GM20000 (cell line): Measurements from ENCODE around the gene SNX13.
"Not testable (repeated sequence)": the region's sequence is repeated elsewhere in the genome, so short reads cannot be mapped to it uniquely, and the experiment has no call there.

Experiments
- DNase-seq: peaks from one replicate; pipeline ENCODE4 v3.0.0; 2012; ENCODE audit warnings: low spot score
- TF ChIP-seq, protein P1 (sequence below): IDR thresholded peaks from 2 replicates; pipeline ENCODE4 v1.5.1; 2012; ENCODE audit warnings: mild to moderate bottlenecking, control low read depth; ENCODE audit errors: extremely low read depth, missing control alignments

The SNX13 gene

DNA sequence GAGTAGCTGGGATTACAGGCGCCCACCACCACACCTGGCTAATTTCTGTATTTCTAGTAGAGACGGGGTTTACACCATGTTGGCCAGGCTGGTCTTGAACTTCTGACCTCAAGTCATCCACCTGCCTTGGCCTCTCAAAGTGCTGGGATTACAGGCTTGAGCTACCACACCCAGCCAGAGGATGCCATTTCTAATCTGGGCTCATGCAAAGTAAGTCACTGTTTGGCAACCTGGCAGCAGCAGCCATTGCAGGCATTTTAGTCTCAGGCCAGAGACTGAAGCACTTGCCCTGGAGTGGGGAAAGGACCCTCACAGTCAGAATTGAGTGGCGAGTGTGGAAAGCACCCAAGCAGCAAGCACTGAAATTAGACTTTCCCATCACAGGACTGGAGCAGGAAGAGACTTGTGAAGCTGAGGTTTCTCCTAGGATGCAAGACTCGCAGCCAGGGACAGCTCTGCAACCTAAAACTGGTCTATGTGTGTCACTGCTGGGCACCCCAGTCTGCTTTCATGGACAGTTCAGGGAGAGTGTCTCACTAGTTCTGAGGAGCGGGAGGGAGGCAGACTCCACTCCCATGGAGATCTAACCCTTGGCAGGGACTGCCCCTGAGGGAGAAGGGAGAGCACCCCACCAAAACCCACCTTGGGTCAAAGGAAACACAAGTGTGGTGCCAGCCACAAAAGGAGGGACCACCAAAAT is 27.6 kb downstream of the SNX13 start:
- no peak for DNase-seq
- TF ChIP-seq, protein P1, sequence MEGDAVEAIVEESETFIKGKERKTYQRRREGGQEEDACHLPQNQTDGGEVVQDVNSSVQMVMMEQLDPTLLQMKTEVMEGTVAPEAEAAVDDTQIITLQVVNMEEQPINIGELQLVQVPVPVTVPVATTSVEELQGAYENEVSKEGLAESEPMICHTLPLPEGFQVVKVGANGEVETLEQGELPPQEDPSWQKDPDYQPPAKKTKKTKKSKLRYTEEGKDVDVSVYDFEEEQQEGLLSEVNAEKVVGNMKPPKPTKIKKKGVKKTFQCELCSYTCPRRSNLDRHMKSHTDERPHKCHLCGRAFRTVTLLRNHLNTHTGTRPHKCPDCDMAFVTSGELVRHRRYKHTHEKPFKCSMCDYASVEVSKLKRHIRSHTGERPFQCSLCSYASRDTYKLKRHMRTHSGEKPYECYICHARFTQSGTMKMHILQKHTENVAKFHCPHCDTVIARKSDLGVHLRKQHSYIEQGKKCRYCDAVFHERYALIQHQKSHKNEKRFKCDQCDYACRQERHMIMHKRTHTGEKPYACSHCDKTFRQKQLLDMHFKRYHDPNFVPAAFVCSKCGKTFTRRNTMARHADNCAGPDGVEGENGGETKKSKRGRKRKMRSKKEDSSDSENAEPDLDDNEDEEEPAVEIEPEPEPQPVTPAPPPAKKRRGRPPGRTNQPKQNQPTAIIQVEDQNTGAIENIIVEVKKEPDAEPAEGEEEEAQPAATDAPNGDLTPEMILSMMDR = no peak

DNA sequence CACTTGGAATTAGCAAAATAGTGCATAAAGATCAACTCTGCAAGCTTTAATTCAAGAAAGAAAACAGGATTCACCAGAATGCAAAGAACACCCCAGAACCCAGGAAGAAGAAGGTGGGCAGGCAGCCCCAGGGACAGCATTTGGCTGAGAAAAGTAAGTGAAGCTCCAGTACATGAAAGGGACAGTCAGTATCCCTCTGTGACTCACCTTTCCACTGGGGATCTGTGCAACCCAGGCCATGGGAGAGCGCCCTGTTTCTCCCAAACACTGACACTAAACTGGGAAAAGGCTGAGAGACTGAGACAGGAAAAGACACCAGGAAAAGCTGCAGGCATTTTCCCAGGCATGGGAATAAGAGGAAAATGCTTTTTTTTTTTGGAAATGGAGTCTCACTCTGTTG is 28.2 kb downstream of the SNX13 start:
- DNase-seq = no peak
- TF ChIP-seq, protein P1 = no peak

DNA sequence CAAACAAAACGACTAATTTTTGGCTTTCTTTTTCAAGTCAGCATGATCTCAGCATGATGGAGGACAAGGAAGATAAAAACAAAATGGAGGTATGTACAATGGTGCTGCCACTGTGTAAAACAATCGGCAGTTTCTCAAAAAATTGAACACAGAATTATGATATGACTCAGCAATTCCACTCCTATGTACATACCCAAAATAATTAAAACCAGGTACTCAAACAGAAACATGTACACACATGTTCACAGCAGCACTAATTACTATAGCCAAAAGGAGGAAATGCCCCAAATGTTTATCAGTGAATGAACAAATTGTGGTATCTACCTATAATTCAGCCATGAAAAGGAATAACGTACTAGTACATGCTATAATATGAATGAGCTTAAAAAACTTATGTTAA is 29.9 kb downstream of the SNX13 start:
- TF ChIP-seq, protein P1 = no peak
- no peak for DNase-seq

DNA sequence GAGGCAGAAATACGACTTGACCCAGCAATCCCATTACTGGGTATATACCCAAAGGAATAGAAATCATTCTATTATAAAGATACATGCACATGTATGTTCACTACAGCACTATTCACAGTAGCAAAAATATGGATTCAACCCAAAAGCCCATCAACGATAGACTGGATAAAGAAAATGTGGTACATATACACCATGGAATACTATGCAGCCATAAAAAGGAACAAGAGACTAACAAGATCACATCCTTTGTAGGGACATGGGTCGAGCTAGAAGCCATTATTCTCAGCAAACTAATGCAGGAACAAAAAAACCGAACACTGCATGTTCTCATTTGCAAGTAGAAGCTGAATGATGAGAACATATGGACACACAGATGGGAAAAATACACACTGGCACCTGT is 31.0 kb downstream of the SNX13 start:
- DNase-seq = not testable (repeated sequence)

DNA sequence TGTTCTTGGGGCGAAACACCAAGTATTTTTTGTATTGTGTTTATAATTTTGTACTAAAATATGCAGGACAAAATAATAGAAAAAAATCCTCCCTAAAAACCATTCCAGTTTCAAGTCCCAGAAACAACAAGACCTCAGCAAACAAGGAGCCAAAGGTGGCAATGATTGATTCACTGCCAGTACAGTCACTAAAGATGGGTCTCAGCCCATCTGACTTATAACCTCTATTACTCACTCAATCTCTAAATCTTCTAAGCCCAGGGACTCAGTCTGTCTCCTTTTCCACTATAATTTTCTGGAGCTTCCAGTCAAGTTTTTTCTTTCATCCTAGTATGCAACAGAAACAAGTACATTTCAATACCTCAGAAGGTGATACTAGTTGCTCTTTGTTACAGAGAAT is 33.3 kb downstream of the SNX13 start:
- TF ChIP-seq, protein P1 = no peak
- DNase-seq = no peak

DNA sequence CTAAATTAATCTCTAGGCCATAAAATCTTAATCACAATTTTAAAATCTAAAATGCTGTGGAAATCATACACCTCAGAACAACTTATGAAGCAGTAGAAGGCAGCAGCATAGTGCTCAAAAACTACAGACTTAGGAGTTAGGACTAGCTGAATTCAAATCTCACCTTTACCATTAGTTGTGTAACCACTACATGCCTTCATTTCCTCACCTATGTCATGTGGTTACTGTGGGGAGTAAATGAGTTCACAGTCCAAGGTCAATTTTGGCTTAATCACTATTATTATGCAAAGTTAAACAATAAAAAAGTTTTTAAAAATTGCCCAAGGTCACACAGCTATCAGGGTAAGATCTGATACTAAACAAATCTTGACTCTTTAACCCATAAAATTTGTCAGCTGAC is 37.0 kb downstream of the SNX13 start:
- no peak for DNase-seq

DNA sequence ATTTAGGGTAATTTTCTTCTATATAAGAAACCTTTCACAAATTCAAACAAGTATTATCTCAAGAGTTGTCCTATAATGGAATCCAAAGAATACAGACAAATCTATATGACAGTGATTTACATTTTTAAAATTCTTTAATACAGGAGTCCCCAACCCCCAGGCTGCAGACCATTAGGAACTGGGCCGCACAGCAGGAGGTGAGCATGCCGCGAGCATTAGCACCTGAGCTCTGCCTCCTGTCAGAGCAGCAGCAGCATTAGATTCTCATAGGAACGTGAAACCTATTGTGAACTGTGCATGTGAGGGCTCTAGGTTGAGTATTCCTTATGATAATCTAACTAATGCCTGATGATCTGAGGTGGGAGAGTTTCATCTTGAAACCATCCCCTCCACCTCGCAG is 37.7 kb downstream of the SNX13 start:
- no peak for DNase-seq
- TF ChIP-seq, protein P1 = no peak

More for the DNA sequence above, 37.0 kb downstream of the SNX13 start:
- TF ChIP-seq, protein P1 = no peak

DNA sequence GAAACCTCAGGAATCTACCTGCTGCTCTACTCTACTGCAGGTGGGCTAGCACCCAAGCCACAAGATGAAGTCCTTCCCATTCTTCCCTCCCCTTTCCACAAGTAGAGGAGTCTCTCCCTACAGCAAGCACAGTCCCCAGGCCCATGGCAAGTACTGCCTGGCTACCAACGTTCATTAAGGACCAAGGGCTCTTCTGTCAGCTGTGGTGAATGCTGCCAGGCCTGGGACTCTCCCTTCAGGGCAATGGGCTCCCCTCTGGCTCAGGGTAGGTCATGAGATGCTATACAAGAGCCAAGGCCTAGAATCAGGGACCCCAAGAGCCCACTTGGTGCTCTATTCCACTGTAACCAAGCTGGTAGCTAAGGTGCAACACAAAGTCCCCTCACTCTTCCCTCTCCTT is 39.8 kb downstream of the SNX13 start:
- TF ChIP-seq, protein P1 = no peak
- no peak for DNase-seq
